Activated T-helper 9 cell treated with anti-CD3 and anti-CD28 coated beads, Interleukin-2, amount 50 U/mL, for 16 hours (primary cell): ENCODE results near the gene IRAK1BP1.
"Not testable (repeated sequence)": the region's sequence is repeated elsewhere in the genome, so short reads cannot be mapped to it uniquely, and the experiment has no call there.

ENCODE experiments used
- DNase-seq: peaks from one replicate; pipeline ENCODE4 v3.0.0-alpha.2; 2020; ENCODE audit warnings: low read depth

Gene IRAK1BP1

GRCh38 chr6:78889901-78890300 is 22.6 kb downstream of the IRAK1BP1 start:
- DNase-seq, result not testable (repeated sequence)

GRCh38 chr6:78896227-78896626 is 28.9 kb downstream of the IRAK1BP1 start:
- no peak for DNase-seq

- no peak for DNase-seq
Observed at GRCh38 chr6:78908621-78909020, 41.3 kb downstream of the IRAK1BP1 start.

GRCh38 chr6:78909391-78909790 is 42.0 kb downstream of the IRAK1BP1 start:
- no peak for DNase-seq

- DNase-seq, result no peak
Observed at GRCh38 chr6:78910010-78910409, 42.7 kb downstream of the IRAK1BP1 start.

- DNase-seq, result no peak
Observed at GRCh38 chr6:78910591-78911171, 43.3 kb downstream of the IRAK1BP1 start.

- no peak for DNase-seq
Observed at GRCh38 chr6:78911218-78911940, 44.0 kb downstream of the IRAK1BP1 start.

GRCh38 chr6:78916411-78916810 is 49.1 kb downstream of the IRAK1BP1 start:
- no peak for DNase-seq

GRCh38 chr6:78917788-78918187 is 50.4 kb downstream of the IRAK1BP1 start:
- no peak for DNase-seq

- DNase-seq, result not testable (repeated sequence)
Observed at GRCh38 chr6:78921168-78921567, 53.8 kb downstream of the IRAK1BP1 start.

GRCh38 chr6:78925317-78925716 is 58.0 kb downstream of the IRAK1BP1 start:
- DNase-seq, result no peak

GRCh38 chr6:78935553-78935952 is 68.2 kb downstream of the IRAK1BP1 start:
- DNase-seq, result no peak

GRCh38 chr6:78936515-78936914 is 69.2 kb downstream of the IRAK1BP1 start:
- no peak for DNase-seq

GRCh38 chr6:78942446-78942845 is 75.1 kb downstream of the IRAK1BP1 start:
- DNase-seq, result no peak

- DNase-seq, result no peak
Observed at GRCh38 chr6:78947529-78947928, 80.2 kb downstream of the IRAK1BP1 start.

- DNase-seq, result no peak
Observed at GRCh38 chr6:78947962-78948361, 80.6 kb downstream of the IRAK1BP1 start.

- DNase-seq, result no peak
Observed at GRCh38 chr6:78948785-78949184, 81.4 kb downstream of the IRAK1BP1 start.

GRCh38 chr6:78952362-78952761 is 85.0 kb downstream of the IRAK1BP1 start:
- no peak for DNase-seq
